Natural killer cell (primary cell): ENCODE data around the gene ADAM15. TPM values are rescaled to one million over a fixed set of nuclear protein-coding genes. Genes with fewer than 3 reads are reported as not detected.

ENCODE experiments used
- ATAC-seq, 3 donors: fragments of 150-1000 bp in 2 of 3; fragments of 200-7000 bp in 1 of 3; cut with Tn5 transposase; 1 replicate in 1 of 3; 2 replicates in 2 of 3; pipeline ENCODE4 v1.10.0; 2021; ENCODE audit warnings: mild to moderate bottlenecking in 2 of 3, moderate library complexity in 2 of 3
- DNase-seq, 2 donors: peaks; one replicate each; pipeline versions ENCODE4 v3.0.0 to v3.0.0-alpha.2; 2013 to 2021; ENCODE audit warnings: mixed read lengths in 1 of 2
- H3K27ac ChIP-seq: one replicate; pipeline ENCODE4 v1.5.1; 2013; ENCODE audit warnings: mild to moderate bottlenecking, low read length
- H3K27me3 ChIP-seq: one replicate; pipeline ENCODE4 v1.6.1; 2013; ENCODE audit warnings: low read length; ENCODE audit not compliant: control insufficient read depth, insufficient read depth
- H3K36me3 ChIP-seq: one replicate; pipeline ENCODE4 v1.6.1; 2013; ENCODE audit warnings: low read length; ENCODE audit not compliant: control insufficient read depth, insufficient read depth
- H3K4me1 ChIP-seq: one replicate; pipeline ENCODE4 v1.6.1; 2013; ENCODE audit warnings: low read length; ENCODE audit not compliant: control insufficient read depth, insufficient read depth
- H3K4me3 ChIP-seq: one replicate; pipeline ENCODE4 v1.5.1; 2013; ENCODE audit warnings: low read length
- H3K9me3 ChIP-seq: one replicate; pipeline ENCODE4 v1.6.1; 2013; ENCODE audit warnings: low read length; ENCODE audit not compliant: control insufficient read depth, insufficient read depth
- H3K27ac Mint-ChIP-seq, 2 donors: one replicate each; pipeline ENCODE4 v1.8.0; 2022; ENCODE audit warnings: mild to moderate bottlenecking in 2 of 2, mixed read lengths in 2 of 2, moderate library complexity in 1 of 2
- H3K27me3 Mint-ChIP-seq, 2 donors: one replicate each; pipeline ENCODE4 v1.8.0; 2022; ENCODE audit warnings: low read depth in 2 of 2, mixed read lengths in 2 of 2
- H3K36me3 Mint-ChIP-seq: one replicate; pipeline ENCODE4 v1.8.0; 2022; ENCODE audit warnings: mixed read lengths
- H3K4me1 Mint-ChIP-seq, 2 donors: one replicate each; pipeline ENCODE4 v1.8.0; 2022; ENCODE audit warnings: mixed read lengths in 2 of 2
- H3K4me3 Mint-ChIP-seq: one replicate; pipeline ENCODE4 v1.8.0; 2022; ENCODE audit warnings: mild to moderate bottlenecking, moderate library complexity, mixed read lengths
- H3K9me3 Mint-ChIP-seq, 2 donors: one replicate each; pipeline ENCODE4 v1.8.0; 2022; ENCODE audit warnings: mixed read lengths in 2 of 2
- WGBS: methylation state at CpG from one replicate; pipeline ENCODE4 v1.1.7; 2013; ENCODE audit warnings: missing lambda C conversion rate; ENCODE audit not compliant: insufficient coverage; 5-methylcytosine and 5-hydroxymethylcytosine counted together
- intact Hi-C: fragments of 100-400 bp; cut with micrococcal nuclease; formaldehyde crosslinking; loops from one replicate; pipeline ENCODE4 v1.14.2; 2022
- total RNA-seq, 4 donors: library from RNA; stranded (reverse); fragments of 120-200 nt in 1 of 4; gene quantifications; one replicate each; pipeline versions ENCODE4 v1.2.3 to v1.2.4, GENCODE V29; 2013 to 2022
- TF ChIP-seq, protein P1 (sequence below): fragments of 200-600 bp; IDR thresholded peaks from one replicate; pipeline ENCODE4 v1.8.0; 2022; ENCODE audit warnings: antibody characterized with exemption

The ADAM15 gene
- total RNA-seq, 3 donors from 2014 or later (not counting 1 experiment from before 2014, with no cell fraction given), result 54.6 to 83.2 (median 64.7) TPM

DNA sequence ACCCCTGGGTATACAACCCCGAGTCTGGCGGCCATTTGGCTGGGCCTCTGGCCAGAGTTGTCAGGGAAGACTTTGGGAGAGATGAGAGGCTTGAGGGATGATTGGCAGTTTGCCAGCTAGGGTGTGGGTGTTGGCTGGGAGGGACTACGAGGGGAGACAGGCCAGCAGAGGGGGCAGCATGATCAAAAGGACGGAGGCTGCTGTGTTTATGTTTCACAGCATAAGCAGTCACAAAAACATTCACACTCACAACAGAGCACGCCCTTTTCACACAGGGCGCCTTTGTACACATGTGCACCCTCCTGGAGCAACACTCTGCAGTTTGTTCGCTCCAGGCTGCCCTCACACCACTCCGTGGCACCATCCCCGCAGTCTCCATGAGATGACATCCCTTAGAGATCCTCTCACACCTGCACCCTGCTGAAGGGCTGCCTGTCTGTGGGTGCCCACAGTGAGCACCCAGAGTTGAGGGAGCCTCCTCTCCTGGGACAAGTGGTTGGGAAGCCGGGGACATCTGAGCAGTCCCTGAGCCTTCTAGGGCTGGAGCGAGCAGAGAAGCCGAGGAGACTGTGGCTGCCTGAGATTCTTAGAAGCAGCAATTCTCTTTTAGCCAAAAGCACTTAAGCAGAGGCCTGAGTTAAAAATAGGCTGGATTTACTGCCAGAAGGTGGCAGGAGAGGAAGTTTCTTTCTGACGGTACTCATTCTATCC, 43.0 kb downstream of the ADAM15 start:
- Histone ChIP-seq H3K9me3 (no peaks in the 10 kb centered on the region), H3K27me3 (no peaks in the 10 kb centered on the region), H3K27ac (no peak overlapping the region), H3K4me3 (no peak overlapping the region), H3K36me3 (no peaks in the 10 kb centered on the region), H3K4me1 (peaks cover 7% of the 10 kb centered on the region)
- no peaks in the 10 kb centered on the region for H3K4me1 Mint-ChIP-seq
- H3K27ac Mint-ChIP-seq, result no peak overlapping the region
- DNase-seq (peak in 1 of 2 donors; percentile 59), ATAC-seq (peak in 1 of 3 donors; percentile 6)
- no peak overlapping the region for H3K4me3 Mint-ChIP-seq
- intact Hi-C loops, result loop anchor here (5.0 kb wide), 1 partner anchor 33 kb away; the partner anchor contains the start of gene EFNA1
- WGBS, result 49% methylated on average over 11 of the region's 13 CpGs
- TF ChIP-seq, protein P1, sequence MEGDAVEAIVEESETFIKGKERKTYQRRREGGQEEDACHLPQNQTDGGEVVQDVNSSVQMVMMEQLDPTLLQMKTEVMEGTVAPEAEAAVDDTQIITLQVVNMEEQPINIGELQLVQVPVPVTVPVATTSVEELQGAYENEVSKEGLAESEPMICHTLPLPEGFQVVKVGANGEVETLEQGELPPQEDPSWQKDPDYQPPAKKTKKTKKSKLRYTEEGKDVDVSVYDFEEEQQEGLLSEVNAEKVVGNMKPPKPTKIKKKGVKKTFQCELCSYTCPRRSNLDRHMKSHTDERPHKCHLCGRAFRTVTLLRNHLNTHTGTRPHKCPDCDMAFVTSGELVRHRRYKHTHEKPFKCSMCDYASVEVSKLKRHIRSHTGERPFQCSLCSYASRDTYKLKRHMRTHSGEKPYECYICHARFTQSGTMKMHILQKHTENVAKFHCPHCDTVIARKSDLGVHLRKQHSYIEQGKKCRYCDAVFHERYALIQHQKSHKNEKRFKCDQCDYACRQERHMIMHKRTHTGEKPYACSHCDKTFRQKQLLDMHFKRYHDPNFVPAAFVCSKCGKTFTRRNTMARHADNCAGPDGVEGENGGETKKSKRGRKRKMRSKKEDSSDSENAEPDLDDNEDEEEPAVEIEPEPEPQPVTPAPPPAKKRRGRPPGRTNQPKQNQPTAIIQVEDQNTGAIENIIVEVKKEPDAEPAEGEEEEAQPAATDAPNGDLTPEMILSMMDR, result no peak
- peaks cover 5 to 20% of the 10 kb centered on the region in 2 donors for H3K27me3 Mint-ChIP-seq
- no peaks in the 10 kb centered on the region for H3K36me3 Mint-ChIP-seq
- no peaks in the 10 kb centered on the region for H3K9me3 Mint-ChIP-seq

DNA sequence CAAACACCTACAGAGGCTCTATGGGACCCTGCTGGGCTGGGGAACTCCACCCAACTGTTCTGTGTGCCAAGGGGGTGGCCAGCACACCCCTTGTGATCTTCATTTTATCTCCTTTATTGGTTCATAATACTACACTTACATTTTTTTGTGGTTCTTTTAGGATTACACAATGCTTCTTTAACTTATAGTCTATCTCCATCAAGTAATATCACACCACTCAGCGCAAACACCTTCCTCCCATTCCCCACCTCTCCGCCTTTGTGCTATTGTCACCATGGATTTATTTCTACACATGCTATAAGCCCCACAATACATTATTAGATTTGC, 43.5 kb downstream of the ADAM15 start:
- H3K27ac ChIP-seq, result no peak overlapping the region
- H3K36me3 ChIP-seq, result no peaks in the 10 kb centered on the region
- TF ChIP-seq, protein P1, result no peak
- intact Hi-C loops, result loop anchor here (5.0 kb wide), 1 partner anchor 33 kb away; the partner anchor contains the start of gene EFNA1
- no peak overlapping the region for H3K4me3 ChIP-seq
- peaks cover 5 to 20% of the 10 kb centered on the region in 2 donors for H3K27me3 Mint-ChIP-seq
- no peaks in the 10 kb centered on the region for H3K27me3 ChIP-seq
- WGBS, result 81% methylated on average over 2 of the region's 2 CpGs
- no peak overlapping the region for H3K4me3 Mint-ChIP-seq
- H3K36me3 Mint-ChIP-seq, result no peaks in the 10 kb centered on the region
- H3K27ac Mint-ChIP-seq, result no peak overlapping the region
- DNase-seq (no peak), ATAC-seq (peak in 1 of 3 donors; percentile 18)
- peaks cover 7% of the 10 kb centered on the region for H3K4me1 ChIP-seq
- H3K4me1 Mint-ChIP-seq, result no peaks in the 10 kb centered on the region
- no peaks in the 10 kb centered on the region for H3K9me3 Mint-ChIP-seq
- no peaks in the 10 kb centered on the region for H3K9me3 ChIP-seq

DNA sequence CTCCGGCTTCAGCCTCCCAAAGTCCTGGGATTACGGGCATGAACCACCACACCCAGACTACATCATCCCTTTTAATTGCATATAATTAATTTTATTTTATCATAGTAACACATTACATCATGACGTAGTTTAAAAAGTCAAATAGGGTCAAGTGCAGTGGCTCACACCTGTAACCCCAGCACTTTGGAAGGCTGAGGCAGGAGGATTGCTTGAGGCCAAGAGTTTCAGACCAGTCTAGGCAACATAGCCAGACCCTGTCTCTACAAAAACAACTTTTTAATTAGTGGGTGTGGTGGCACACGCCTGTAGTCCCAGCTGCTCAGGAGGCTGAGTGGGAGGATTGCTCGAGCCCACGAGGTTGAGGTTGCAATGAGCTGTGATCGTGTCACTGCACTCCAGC, 48.2 kb downstream of the ADAM15 start:
- Histone ChIP-seq H3K27ac (no peak overlapping the region), H3K9me3 (no peaks in the 10 kb centered on the region), H3K4me1 (no peaks in the 10 kb centered on the region), H3K27me3 (no peaks in the 10 kb centered on the region), H3K4me3 (no peak overlapping the region), H3K36me3 (no peaks in the 10 kb centered on the region)
- intact Hi-C loops, result no loop called here
- Mint-ChIP-seq H3K9me3 (no peaks in the 10 kb centered on the region), H3K27me3 (peaks cover 8 to 20% of the 10 kb centered on the region in 2 donors), H3K4me3 (no peak overlapping the region), H3K36me3 (no peaks in the 10 kb centered on the region), H3K4me1 (peaks cover 0 to 5% of the 10 kb centered on the region in 2 donors), H3K27ac (no peak overlapping the region)
- WGBS, result 81% methylated on average over 7 of the region's 7 CpGs
- DNase-seq, result no peak
- ATAC-seq, result no peak
- TF ChIP-seq, protein P1, result no peak

DNA sequence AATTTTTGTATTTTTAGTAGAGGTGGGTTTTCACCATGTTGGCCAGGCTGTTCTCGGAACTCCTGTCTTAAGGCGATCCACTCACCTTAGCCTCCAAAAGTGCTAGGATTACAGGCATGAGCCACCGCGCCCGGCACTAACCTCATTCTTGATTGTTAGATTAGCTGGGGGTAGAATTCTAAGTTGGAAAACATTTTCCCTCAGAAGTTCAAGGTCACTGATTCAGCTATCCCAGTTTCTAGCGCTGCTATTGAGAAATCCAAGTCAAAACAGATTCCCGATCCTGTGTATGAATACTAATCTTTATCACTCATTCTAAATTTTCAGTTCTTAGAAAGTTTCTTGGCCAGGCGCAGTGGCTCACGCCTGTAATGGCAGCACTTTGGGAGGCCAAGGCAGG, 52.2 kb downstream of the ADAM15 start:
- H3K36me3 ChIP-seq, result no peaks in the 10 kb centered on the region
- Mint-ChIP-seq H3K27ac (no peak overlapping the region), H3K4me1 (peaks cover 0 to 5% of the 10 kb centered on the region in 2 donors), H3K27me3 (peaks cover 0 to 12% of the 10 kb centered on the region in 2 donors), H3K4me3 (no peak overlapping the region), H3K9me3 (no peaks in the 10 kb centered on the region), H3K36me3 (no peaks in the 10 kb centered on the region)
- DNase-seq (no peak), ATAC-seq (no peak)
- no peaks in the 10 kb centered on the region for H3K27me3 ChIP-seq
- no peaks in the 10 kb centered on the region for H3K9me3 ChIP-seq
- TF ChIP-seq, protein P1, result no peak
- H3K27ac ChIP-seq, result no peak overlapping the region
- H3K4me3 ChIP-seq, result no peak overlapping the region
- intact Hi-C loops, result no loop called here
- no peaks in the 10 kb centered on the region for H3K4me1 ChIP-seq
- WGBS, result 61% methylated on average over 6 of the region's 9 CpGs
